Activated T-cell treated with anti-CD3 and anti-CD28 coated beads for 24 hours (primary cell): ENCODE results near the gene GON7.

ENCODE experiments used
- DNase-seq: peaks from one replicate; pipeline ENCODE4 v3.0.0-alpha.2; 2020; ENCODE audit warnings: low read depth

GON7 gene

DNA sequence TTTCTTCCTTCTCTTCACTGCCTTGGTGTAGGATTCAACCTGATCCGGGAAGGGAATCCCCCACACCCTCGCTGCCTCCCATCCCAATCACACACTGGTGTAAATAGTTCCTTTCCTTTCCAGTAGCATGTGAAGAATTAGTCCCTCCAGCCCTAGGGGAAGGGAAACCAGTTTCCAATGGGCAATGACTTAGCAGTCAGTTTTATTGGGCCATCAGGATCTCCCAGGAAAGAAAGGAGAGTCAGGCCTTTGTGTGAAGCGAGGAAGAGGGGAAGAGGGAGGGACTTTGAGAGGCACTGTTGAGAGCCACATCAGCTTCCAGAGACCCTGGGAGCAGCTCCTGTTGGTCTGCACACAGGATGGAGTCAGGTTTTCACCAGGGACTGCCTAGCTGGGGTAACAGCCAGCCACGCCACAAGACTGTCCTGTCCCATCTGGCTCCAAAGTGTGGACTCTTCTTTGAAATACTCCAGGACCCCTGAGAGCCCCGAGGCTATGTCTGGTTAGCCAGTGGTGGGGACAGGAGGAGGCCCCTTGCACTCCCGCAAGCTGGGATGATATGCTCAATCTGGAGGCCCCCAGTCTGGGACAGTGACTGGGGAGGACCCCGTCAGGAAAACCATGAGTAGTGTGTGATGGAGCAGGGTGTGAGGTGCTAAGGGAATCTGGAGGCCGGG, 50.0 kb downstream of the GON7 start:
- no peak for DNase-seq

- no peak for DNase-seq
Measured at GRCh38 chr14:93155667-93156066, 51.2 kb downstream of the GON7 start.

- DNase-seq = no peak
Measured at GRCh38 chr14:93153121-93153520, 53.7 kb downstream of the GON7 start.
